PC-9 (cell line): ENCODE data around the gene SCN10A.

Experiments
- CTCF ChIP-seq: fragments of 200-600 bp; sonication (generic); conservative IDR thresholded peaks from 2 replicates; pipeline ENCODE4 v1.6.1; 2017; ENCODE audit warnings: mixed run types, antibody characterized with exemption, mild to moderate bottlenecking, moderate library complexity
- EZH2 ChIP-seq: fragments of 200-600 bp; sonication (generic); IDR thresholded peaks from 2 replicates; pipeline ENCODE4 v1.8.0; 2017; ENCODE audit warnings: antibody characterized with exemption, low read depth

- TF ChIP-seq CTCF (no peak), EZH2 (no peak)
Observed at GRCh38 chr3:38730281-38730680, 85.7 kb downstream of the SCN10A start.
